ENCODE measurements around the gene ADAMTS6. TPM values are rescaled to one million over a fixed set of nuclear protein-coding genes. Genes with fewer than 3 reads are reported as not detected.

The ADAMTS6 gene
- total RNA-seq, 2 donors from 2014 or later = 0.74 to 2.2 TPM

GRCh38 chr5:65478336-65478735 is 3.4 kb downstream of the ADAMTS6 start:
- no peak for TF ChIP-seq CTCF (IDR thresholded peaks at IDR 0.05)
- no peaks in the 10 kb centered on the region for H3K27me3 ChIP-seq
- no peak overlapping the region for H3K27ac ChIP-seq
- no peak overlapping the region for H3K4me3 ChIP-seq
- H3K4me1 ChIP-seq = peaks cover 0 to 14% of the 10 kb centered on the region in 2 donors
- no peaks in the 10 kb centered on the region for H3K9me3 ChIP-seq
- no peak for DNase-seq (ENCODE audit: low spot score)
- H3K36me3 ChIP-seq = no peaks in the 10 kb centered on the region

DNA sequence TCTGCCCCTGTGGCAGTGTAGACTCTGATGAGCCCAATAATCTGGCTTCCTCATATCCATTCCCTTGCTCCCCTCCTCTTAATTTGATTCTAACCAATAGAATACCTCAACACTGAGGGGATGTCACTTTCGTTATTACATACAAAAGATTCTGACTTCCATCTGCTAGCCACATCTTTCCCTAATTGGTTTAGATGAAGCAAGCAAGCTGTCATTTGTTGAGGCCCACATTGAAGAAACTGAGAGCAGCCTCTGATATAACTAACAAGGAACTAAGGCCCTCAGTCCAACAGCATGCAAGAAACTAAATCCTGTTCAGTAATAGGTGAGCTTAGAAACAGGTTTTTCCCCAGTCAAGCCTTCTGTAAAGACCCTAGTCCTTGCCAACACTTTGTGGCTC is 5.8 kb downstream of the ADAMTS6 start:
- no peak for TF ChIP-seq CTCF (IDR thresholded peaks at IDR 0.05)
- Histone ChIP-seq H3K9me3 (no peaks in the 10 kb centered on the region), H3K4me1 (peaks cover 0 to 13% of the 10 kb centered on the region in 2 donors), H3K4me3 (no peak overlapping the region), H3K36me3 (no peaks in the 10 kb centered on the region), H3K27ac (no peak overlapping the region), H3K27me3 (no peaks in the 10 kb centered on the region)
- no peak for DNase-seq (ENCODE audit: low spot score)

- H3K27me3 ChIP-seq = no peaks in the 10 kb centered on the region
Measured at GRCh38 chr5:65475336-65475735, 6.4 kb downstream of the ADAMTS6 start.

DNA sequence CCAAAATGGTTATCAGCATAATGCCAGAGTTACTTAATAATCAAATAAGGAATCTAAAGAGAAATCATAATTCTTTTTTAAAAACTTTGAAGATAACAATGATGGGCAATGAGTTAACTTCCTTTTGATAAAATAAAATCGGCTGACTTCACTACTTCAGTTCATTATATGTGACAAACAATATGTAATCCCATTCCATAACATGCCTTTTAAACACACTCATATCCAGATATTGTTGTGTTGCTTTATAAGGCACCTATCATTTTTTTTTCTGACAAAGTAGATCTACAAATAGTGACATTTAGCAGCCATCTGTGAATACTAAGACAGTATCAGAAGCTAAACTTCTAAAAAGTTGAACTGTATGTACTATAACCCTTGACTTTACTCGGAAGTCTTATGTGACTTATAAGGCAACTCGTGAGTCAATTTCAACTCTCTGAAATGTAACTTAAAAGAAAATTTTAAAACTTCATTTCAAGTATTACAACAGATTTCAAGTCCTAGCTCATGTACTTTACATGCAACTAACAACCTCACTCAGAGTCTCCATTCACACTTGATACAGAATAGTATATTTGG is 7.5 kb downstream of the ADAMTS6 start:
- no peak overlapping the region for H3K4me3 ChIP-seq
- TF ChIP-seq CTCF (IDR thresholded peaks at IDR 0.05) = no peak
- H3K27me3 ChIP-seq = no peaks in the 10 kb centered on the region
- peaks cover 0 to 1% of the 10 kb centered on the region in 2 donors for H3K4me1 ChIP-seq
- H3K27ac ChIP-seq = no peak overlapping the region
- H3K9me3 ChIP-seq = no peaks in the 10 kb centered on the region
- no peak for DNase-seq (ENCODE audit: low spot score)
- H3K36me3 ChIP-seq = no peaks in the 10 kb centered on the region

More at GRCh38 chr5:65475336-65475735, 6.4 kb downstream of the ADAMTS6 start:
- Histone ChIP-seq H3K36me3 (no peaks in the 10 kb centered on the region), H3K4me1 (peaks cover 0 to 12% of the 10 kb centered on the region in 2 donors), H3K4me3 (no peak overlapping the region), H3K9me3 (no peaks in the 10 kb centered on the region), H3K27ac (no peak overlapping the region)
- no peak for DNase-seq (ENCODE audit: low spot score)
- no peak for TF ChIP-seq CTCF (IDR thresholded peaks at IDR 0.05)

- TF ChIP-seq CTCF (IDR thresholded peaks at IDR 0.05) = no peak
- DNase-seq (ENCODE audit: low spot score) = no peak
- H3K4me3 ChIP-seq = no peak overlapping the region
- H3K36me3 ChIP-seq = no peaks in the 10 kb centered on the region
- no peak overlapping the region for H3K27ac ChIP-seq
- H3K27me3 ChIP-seq = no peaks in the 10 kb centered on the region
- no peaks in the 10 kb centered on the region for H3K4me1 ChIP-seq
- no peaks in the 10 kb centered on the region for H3K9me3 ChIP-seq
Measured at GRCh38 chr5:65468633-65469032, 13.1 kb downstream of the ADAMTS6 start.

DNA sequence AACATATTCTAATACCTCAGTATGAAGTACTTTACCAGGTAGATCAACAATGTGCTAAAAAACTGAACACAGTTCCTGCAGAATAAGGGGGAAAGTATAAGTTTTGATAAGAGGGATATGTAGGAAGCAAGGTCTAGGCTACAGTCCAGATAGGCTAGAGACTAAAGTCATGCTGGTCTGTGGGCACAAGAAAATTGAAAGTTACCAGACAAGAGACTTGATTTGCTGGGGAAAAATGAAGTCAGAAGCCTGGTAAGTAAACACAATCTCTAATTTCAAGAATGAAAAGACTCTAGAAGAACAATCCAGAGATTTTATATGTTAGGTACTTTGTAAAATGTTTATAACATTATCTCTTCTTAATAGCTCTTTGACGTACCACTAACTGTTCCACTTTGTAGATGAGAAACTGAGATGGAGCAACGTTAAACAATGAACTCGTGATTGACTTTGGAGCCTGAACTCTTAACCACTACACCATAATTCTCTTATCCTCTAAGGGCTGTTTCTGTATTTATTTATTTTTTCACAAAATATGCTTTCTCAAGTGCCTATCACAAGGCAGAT is 19.5 kb downstream of the ADAMTS6 start:
- H3K4me3 ChIP-seq = no peak overlapping the region
- H3K27ac ChIP-seq = no peak overlapping the region
- H3K27me3 ChIP-seq = no peaks in the 10 kb centered on the region
- no peaks in the 10 kb centered on the region for H3K36me3 ChIP-seq
- DNase-seq (ENCODE audit: low spot score) = no peak
- no peaks in the 10 kb centered on the region for H3K4me1 ChIP-seq
- no peaks in the 10 kb centered on the region for H3K9me3 ChIP-seq
- no peak for TF ChIP-seq CTCF (IDR thresholded peaks at IDR 0.05)
